Measurements from ENCODE around the gene PIBF1.

DNA sequence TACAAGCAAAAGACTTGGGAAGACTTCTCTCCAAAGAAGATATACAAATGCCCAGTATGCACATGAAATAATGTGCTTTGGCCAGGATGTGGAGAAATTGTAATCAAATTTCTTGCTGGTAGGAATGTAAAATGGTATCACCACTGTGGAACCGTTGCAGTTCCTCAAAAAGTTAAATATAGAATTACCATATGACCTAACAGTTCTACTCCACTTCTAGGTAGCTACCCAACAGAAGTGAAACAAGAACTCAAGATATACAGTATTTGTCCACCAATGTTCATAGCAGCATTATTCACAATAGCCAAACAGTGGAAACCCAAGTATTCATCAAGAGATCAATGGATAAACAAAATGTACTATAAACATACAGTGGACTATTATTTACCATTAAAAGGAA, 181.8 kb downstream of the PIBF1 start:
- TF ChIP-seq, protein P1, sequence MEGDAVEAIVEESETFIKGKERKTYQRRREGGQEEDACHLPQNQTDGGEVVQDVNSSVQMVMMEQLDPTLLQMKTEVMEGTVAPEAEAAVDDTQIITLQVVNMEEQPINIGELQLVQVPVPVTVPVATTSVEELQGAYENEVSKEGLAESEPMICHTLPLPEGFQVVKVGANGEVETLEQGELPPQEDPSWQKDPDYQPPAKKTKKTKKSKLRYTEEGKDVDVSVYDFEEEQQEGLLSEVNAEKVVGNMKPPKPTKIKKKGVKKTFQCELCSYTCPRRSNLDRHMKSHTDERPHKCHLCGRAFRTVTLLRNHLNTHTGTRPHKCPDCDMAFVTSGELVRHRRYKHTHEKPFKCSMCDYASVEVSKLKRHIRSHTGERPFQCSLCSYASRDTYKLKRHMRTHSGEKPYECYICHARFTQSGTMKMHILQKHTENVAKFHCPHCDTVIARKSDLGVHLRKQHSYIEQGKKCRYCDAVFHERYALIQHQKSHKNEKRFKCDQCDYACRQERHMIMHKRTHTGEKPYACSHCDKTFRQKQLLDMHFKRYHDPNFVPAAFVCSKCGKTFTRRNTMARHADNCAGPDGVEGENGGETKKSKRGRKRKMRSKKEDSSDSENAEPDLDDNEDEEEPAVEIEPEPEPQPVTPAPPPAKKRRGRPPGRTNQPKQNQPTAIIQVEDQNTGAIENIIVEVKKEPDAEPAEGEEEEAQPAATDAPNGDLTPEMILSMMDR (conservative IDR thresholded peaks at IDR 0.05; ENCODE audit: low read depth, low read length): no peak
- no peak for TF ChIP-seq EZH2 (IDR thresholded peaks at IDR 0.05; ENCODE audit: low read length, unreplicated experiment)
- TF ChIP-seq EZH2phosphoT487 (IDR thresholded peaks at IDR 0.05; ENCODE audit: borderline replicate concordance, low read length): no peak

All from PC-3 (cell line).